Measurements from ENCODE around the gene OPN1MW3.
"Not testable (repeated sequence)": the region's sequence is repeated elsewhere in the genome, so short reads cannot be mapped to it uniquely, and the experiment has no call there.

OPN1MW3 gene

GRCh38 chrX:154257282-154257681 lies at the start of gene OPN1MW3:
TSS of gene OPN1MW3 (plus strand) at chrX:154257582. CDS start at chrX:154257620, 38 bp downstream.
- not testable (repeated sequence) for DNase-seq

GRCh38 chrX:154209670-154210418 lies 47.5 kb upstream of the OPN1MW3 start:
- DNase-seq: not testable (repeated sequence)

DNA sequence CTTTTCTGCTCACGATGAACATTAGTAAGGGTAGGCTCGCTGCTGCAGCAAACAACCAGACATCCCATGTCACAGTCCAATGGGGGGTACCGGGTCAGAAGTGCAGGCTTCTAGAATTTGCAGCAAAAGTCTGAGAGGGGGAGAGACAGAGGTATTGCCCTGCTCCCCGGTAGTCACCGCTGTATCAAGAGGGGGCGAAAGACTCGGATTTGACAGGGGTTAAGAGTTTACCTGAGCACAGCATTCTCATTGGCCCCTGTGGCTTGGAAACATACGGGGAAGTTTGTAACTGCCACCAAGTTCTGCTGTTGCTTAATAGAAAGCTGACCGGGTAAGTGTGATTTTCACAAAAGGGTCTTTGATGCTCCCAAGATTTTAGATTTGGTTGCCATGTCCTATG lies 46.3 kb upstream of the OPN1MW3 start:
- not testable (repeated sequence) for DNase-seq

- not testable (repeated sequence) for DNase-seq
Measured at GRCh38 chrX:154211499-154211898, 45.9 kb upstream of the OPN1MW3 start.

DNA sequence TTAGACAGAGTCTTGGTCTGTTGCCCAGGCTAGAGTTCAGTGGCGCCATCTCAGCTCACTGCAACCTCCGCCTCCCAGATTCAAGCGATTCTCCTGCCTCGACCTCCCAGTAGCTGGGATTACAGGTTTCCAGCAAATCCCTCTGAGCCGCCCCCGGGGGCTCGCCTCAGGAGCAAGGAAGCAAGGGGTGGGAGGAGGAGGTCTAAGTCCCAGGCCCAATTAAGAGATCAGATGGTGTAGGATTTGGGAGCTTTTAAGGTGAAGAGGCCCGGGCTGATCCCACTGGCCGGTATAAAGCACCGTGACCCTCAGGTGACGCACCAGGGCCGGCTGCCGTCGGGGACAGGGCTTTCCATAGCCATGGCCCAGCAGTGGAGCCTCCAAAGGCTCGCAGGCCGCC lies 37.9 kb upstream of the OPN1MW3 start, which contains the start of gene OPN1MW2:
Gene OPN1MW2 (plus strand): TSS at position 301 of the 400 bp plus-strand sequence. CDS start 60 bp downstream, at position 361.
- not testable (repeated sequence) for DNase-seq

GRCh38 chrX:154225292-154225691 lies 32.1 kb upstream of the OPN1MW3 start:
- DNase-seq: not testable (repeated sequence)

DNA sequence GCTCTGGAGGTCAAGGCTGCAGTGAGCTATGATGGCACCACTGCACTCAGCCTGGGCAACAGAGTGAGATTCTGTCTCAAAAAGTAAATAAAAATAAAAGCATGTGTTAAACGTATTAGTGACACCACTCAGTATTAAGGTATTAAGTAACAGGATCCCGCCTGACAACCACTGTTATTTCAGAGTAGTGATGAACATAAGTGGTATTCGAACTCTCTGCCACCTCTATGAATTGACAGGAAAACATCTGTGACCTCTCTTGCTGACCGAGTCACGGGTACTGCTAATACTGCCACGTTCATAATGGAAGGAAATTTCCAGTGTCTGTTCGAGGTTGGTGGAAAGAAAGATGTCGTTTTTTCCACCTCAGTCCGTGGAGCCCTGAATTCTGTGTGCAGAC lies 30.7 kb upstream of the OPN1MW3 start:
- not testable (repeated sequence) for DNase-seq

DNA sequence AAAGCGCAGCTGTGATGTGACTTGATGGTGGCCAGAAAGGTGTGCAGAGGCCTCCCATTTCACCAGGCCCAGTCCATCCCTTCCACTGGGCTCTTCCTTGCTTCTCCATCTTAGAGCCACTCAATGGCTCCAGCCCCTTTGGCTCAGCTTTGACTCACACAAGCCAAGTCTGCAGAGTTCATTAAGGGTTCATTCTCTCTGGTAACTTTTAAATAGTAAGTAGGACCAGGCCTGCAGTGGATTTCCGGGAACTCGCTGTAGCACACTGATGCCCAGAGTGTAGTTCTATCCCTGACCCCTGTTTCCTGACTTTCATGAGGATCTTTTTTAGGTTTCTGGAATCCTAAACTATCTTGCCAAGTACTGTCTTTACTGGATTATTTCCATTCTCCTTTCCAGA lies 25.9 kb upstream of the OPN1MW3 start:
- DNase-seq: not testable (repeated sequence)

GRCh38 chrX:154233620-154234019 lies 23.8 kb upstream of the OPN1MW3 start:
- DNase-seq: not testable (repeated sequence)

GRCh38 chrX:154238939-154239559 lies 18.3 kb upstream of the OPN1MW3 start:
- not testable (repeated sequence) for DNase-seq

DNA sequence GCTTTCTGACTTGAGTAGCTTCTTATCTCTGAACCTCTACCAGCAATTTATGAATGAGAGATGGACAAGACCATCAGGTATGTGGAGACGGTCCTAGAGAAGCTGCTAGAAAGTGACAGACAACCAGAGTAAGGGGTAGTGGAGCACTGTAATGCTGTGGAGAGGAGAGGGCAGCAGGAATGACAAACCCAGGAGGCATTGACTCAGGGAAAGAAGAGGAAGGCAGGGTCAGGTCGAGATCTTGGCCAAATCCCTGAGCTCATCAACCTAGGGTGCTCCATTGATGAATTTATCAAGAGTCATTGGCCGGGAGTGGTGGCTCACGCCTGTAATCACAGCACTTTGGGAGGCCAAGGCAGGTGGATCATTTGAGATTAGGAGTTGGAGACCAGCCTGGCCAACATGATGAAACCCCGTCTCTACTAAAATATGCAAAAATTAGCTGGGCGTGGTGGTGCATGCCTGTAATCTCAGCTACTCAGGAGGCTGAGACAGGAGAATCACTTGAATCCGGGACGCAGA lies 17.3 kb upstream of the OPN1MW3 start:
- not testable (repeated sequence) for DNase-seq

- not testable (repeated sequence) for DNase-seq
Measured at GRCh38 chrX:154247377-154248045, 9.9 kb upstream of the OPN1MW3 start.

GRCh38 chrX:154248076-154248475 lies 9.3 kb upstream of the OPN1MW3 start:
- not testable (repeated sequence) for DNase-seq

DNA sequence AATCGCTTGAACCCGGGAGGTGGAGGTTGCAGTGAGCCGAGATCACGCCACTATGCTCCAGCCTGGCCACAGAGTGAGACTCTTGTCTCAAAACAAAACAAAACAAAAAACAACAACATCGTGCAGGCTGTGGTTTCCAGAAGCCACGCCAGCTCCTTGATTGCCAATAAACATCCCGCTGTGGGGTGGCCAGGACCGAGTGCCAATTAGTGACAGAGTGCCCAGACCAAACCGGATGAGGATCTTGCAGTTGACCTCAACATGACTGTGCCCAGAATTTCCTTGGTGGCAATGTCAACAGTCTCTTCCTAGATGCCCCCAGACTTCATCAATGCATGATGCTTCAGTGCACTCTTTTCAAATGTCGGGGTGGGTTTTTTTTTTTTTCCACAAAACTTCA lies 1.3 kb downstream of the OPN1MW3 start:
- not testable (repeated sequence) for DNase-seq

- DNase-seq: not testable (repeated sequence)
Measured at GRCh38 chrX:154263072-154263471, 5.7 kb downstream of the OPN1MW3 start.

GRCh38 chrX:154269245-154269644 lies 11.9 kb downstream of the OPN1MW3 start:
- DNase-seq: not testable (repeated sequence)

- DNase-seq: not testable (repeated sequence)
Measured at GRCh38 chrX:154284489-154285338, 27.3 kb downstream of the OPN1MW3 start.

DNA sequence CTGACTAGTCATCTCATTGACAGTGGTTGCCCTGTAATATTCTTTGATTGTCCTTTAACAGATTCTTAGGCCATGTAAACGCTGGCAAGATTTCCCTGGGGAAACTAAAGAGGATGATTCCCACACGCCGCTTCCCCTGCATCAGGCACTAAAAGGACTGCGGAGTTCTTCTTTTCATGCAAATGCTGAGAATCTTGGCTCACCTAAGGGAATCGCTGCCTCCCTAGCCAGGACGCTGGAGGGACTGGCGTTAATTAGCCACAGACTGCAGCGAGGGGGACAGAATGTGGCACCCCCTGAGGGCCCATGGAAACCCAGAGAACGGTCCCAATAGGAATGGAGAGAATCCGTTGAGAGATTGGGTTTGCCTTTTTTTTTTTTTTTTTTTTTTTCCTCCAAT lies 29.0 kb downstream of the OPN1MW3 start:
- not testable (repeated sequence) for DNase-seq

GRCh38 chrX:154294791-154295574 lies 37.6 kb downstream of the OPN1MW3 start, which contains the start of gene TEX28:
TSS of gene TEX28 (minus strand) at chrX:154295124. CDS start at chrX:154292117, 3,007 bp downstream.
- no peak for DNase-seq

DNA sequence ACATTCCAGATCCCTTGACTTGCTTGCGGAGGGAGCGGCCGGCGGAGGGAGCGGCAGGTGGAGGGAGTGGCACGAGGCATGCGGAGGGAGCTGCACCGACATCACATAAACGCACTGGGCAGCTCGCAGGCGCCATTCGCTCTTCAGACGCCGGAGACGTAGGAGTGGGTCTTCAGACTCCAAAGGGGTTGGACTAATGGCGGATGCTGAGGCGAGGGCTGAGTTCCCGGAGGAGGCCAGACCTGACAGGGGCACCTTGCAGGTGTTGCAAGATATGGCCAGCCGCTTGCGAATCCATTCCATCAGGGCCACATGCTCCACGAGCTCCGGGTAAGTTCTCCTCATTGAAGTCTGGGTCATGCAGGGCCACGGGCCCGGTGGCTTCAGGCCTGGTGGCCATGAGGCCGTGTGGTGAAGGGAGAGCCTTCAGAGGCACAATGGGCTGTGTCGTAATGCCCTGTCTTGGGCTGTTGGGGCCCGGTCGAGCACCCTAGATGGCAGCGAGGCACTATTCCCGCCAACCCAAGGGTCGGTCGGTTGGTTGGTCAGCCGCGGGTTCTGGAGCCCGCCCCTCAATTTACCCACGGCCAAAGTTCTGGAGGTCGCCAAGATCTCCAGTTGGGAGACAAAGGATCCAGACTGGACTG lies 38.4 kb downstream of the OPN1MW3 start, which contains the start of gene TKTL1:
Gene TKTL1 (plus strand): TSS at position 132 of the 647 bp plus-strand sequence. CDS start 65 bp downstream, at position 197.
- no peak for DNase-seq

Measured in cerebellar nuclear complex (tissue), 1 donor.